COLO829 (cell line): Measurements from ENCODE around the gene YDJC.
A peak's percentile ranks its signal among the peaks of the same experiment; 100 is the strongest.
"Not testable (repeated sequence)": the region's sequence is repeated elsewhere in the genome, so short reads cannot be mapped to it uniquely, and the experiment has no call there.

ENCODE experiments used
- DNase-seq: peaks from one replicate; pipeline ENCODE4 v3.0.0; 2012; ENCODE audit warnings: low spot score

Gene YDJC

GRCh38 chr22:21651521-21652009, 21.7 kb upstream of the YDJC start:
- no peak for DNase-seq

GRCh38 chr22:21650823-21651520, 21.1 kb upstream of the YDJC start:
- DNase-seq, result no peak

GRCh38 chr22:21650280-21650679, 20.5 kb upstream of the YDJC start:
- no peak for DNase-seq

GRCh38 chr22:21646608-21647590, 17.1 kb upstream of the YDJC start:
- DNase-seq, result peak; percentile 87

- DNase-seq, result not testable (repeated sequence)
Measured at GRCh38 chr22:21645513-21645912, 15.7 kb upstream of the YDJC start.

GRCh38 chr22:21643533-21644357, 13.9 kb upstream of the YDJC start:
- DNase-seq, result no peak

GRCh38 chr22:21642584-21643448, 13.0 kb upstream of the YDJC start:
- peak; percentile 57 for DNase-seq

GRCh38 chr22:21641789-21642583, 12.2 kb upstream of the YDJC start, which contains the start of gene SDF2L1:
Gene SDF2L1, plus strand, starts transcription at chr22:21642302. Its CDS starts 35 bp downstream, at chr22:21642337.
- DNase-seq, result peak; percentile 99

GRCh38 chr22:21641417-21641788, 11.6 kb upstream of the YDJC start:
- peak; percentile 70 for DNase-seq

GRCh38 chr22:21640810-21641209, 11.0 kb upstream of the YDJC start:
- no peak for DNase-seq

- DNase-seq, result no peak
Measured at GRCh38 chr22:21639359-21639758, 9.5 kb upstream of the YDJC start.

- not testable (repeated sequence) for DNase-seq
Measured at GRCh38 chr22:21637450-21637849, 7.6 kb upstream of the YDJC start.

- no peak for DNase-seq
Measured at GRCh38 chr22:21636629-21637218, 6.9 kb upstream of the YDJC start.

- no peak for DNase-seq
Measured at GRCh38 chr22:21635771-21636510, 6.1 kb upstream of the YDJC start.

- no peak for DNase-seq
Measured at GRCh38 chr22:21634844-21635243, 5.0 kb upstream of the YDJC start.

GRCh38 chr22:21634081-21634480, 4.3 kb upstream of the YDJC start:
- DNase-seq, result no peak

- DNase-seq, result no peak
Measured at GRCh38 chr22:21633481-21633880, 3.7 kb upstream of the YDJC start.

GRCh38 chr22:21632931-21633330, 3.1 kb upstream of the YDJC start:
- no peak for DNase-seq
